GM12878 (cell line): ENCODE data around the gene KIAA0319L.

Source experiments
- CTCF ChIP-seq, 3 experiments: IDR thresholded peaks in 2 of 3; conservative IDR thresholded peaks in 1 of 3; 2 replicates each; pipeline ENCODE4 v1.5.1; 2011; ENCODE audit warnings: low read depth in 3 of 3, low read length in 3 of 3, mild to moderate bottlenecking in 3 of 3, control low read depth in 2 of 3, moderate library complexity in 2 of 3, inconsistent platforms in 1 of 3, mixed read lengths in 1 of 3; ENCODE audit not compliant: control insufficient read depth in 2 of 3, insufficient read depth in 1 of 3; ENCODE audit errors: extremely low read depth in 1 of 3
- ETV6 ChIP-seq, 2 experiments: fragments of 450-650 bp in 1 of 2; IDR thresholded peaks in 1 of 2; conservative IDR thresholded peaks in 1 of 2; 2 replicates each; pipeline ENCODE4 v1.6.1; 2014; ENCODE audit warnings: antibody characterized with exemption in 1 of 2, borderline replicate concordance in 1 of 2, low read depth in 1 of 2, mild to moderate bottlenecking in 1 of 2, moderate library complexity in 1 of 2
- PAX8 ChIP-seq: fragments of 450-650 bp; IDR thresholded peaks from 2 replicates; pipeline ENCODE4 v1.6.1; 2017; ENCODE audit warnings: mild to moderate bottlenecking, moderate library complexity
- POLR2A ChIP-seq: IDR thresholded peaks from 2 replicates; pipeline ENCODE4 v1.6.1; 2011; ENCODE audit warnings: low read depth, mild to moderate bottlenecking, low read length
- RAD21 ChIP-seq: IDR thresholded peaks from 2 replicates; pipeline ENCODE4 v1.6.1; 2011; ENCODE audit warnings: mild to moderate bottlenecking, low read depth, low read length, moderate library complexity; ENCODE audit not compliant: insufficient read depth
- SP1 ChIP-seq: IDR thresholded peaks from one replicate; pipeline ENCODE4 v1.6.1; 2011; ENCODE audit warnings: low read depth, low read length
- ZBTB33 ChIP-seq: fragments of 450-650 bp; IDR thresholded peaks from 2 replicates; pipeline ENCODE4 v1.6.1; 2017; ENCODE audit warnings: mild to moderate bottlenecking
- ZNF274 ChIP-seq: IDR thresholded peaks from one replicate; pipeline ENCODE4 v1.8.0; 2011; ENCODE audit not compliant: insufficient read length, insufficient read depth
- TF ChIP-seq, protein P1 (sequence below): fragments of 450-650 bp; formaldehyde crosslinking; IDR thresholded peaks from 2 replicates; pipeline ENCODE4 v1.5.0; 2022; ENCODE audit warnings: mild to moderate bottlenecking, missing genetic modification characterization

DNA sequence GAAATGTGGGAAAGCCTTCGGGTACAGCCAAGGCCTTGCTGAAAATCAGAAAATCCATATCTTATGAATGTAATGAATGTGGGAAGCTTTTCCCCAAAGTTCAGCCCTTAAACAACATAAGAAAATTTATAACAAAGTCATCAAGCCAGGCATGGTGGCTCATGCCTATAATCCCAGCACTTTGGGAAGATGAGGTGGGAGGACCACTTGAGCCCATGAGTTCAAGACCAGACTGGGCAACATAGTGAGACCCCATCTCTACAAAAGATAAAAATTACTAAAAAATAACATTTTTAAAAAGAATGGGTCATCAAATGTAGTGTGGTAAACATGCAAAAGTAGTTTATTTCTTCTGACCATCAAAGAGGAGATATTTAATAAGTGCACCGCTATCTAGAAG, 45.9 kb downstream of the KIAA0319L start:
- TF ChIP-seq, protein P1, sequence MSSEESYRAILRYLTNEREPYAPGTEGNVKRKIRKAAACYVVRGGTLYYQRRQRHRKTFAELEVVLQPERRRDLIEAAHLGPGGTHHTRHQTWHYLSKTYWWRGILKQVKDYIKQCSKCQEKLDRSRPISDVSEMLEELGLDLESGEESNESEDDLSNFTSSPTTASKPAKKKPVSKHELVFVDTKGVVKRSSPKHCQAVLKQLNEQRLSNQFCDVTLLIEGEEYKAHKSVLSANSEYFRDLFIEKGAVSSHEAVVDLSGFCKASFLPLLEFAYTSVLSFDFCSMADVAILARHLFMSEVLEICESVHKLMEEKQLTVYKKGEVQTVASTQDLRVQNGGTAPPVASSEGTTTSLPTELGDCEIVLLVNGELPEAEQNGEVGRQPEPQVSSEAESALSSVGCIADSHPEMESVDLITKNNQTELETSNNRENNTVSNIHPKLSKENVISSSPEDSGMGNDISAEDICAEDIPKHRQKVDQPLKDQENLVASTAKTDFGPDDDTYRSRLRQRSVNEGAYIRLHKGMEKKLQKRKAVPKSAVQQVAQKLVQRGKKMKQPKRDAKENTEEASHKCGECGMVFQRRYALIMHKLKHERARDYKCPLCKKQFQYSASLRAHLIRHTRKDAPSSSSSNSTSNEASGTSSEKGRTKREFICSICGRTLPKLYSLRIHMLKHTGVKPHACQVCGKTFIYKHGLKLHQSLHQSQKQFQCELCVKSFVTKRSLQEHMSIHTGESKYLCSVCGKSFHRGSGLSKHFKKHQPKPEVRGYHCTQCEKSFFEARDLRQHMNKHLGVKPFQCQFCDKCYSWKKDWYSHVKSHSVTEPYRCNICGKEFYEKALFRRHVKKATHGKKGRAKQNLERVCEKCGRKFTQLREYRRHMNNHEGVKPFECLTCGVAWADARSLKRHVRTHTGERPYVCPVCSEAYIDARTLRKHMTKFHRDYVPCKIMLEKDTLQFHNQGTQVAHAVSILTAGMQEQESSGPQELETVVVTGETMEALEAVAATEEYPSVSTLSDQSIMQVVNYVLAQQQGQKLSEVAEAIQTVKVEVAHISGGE, result no peak
- TF ChIP-seq ZBTB33 (no peak), ZNF274 (no peak), PAX8 (no peak), RAD21 (no peak), ETV6 (conservative IDR thresholded peaks at IDR 0.05 in 1 of 2, IDR thresholded peaks at IDR 0.05 in 1 of 2; ENCODE audit: borderline replicate concordance in 1 of 2, low read depth in 1 of 2) (no peak), POLR2A (no peak), SP1 (no peak), CTCF (IDR thresholded peaks at IDR 0.05 in 2 of 3, conservative IDR thresholded peaks at IDR 0.05 in 1 of 3; ENCODE audit: control insufficient read depth in 2 of 3, extremely low read depth in 1 of 3, insufficient read depth in 1 of 3, low read depth in 3 of 3, low read length in 3 of 3) (no peak)
